Measurements from ENCODE around the gene REC8.

The REC8 gene

DNA sequence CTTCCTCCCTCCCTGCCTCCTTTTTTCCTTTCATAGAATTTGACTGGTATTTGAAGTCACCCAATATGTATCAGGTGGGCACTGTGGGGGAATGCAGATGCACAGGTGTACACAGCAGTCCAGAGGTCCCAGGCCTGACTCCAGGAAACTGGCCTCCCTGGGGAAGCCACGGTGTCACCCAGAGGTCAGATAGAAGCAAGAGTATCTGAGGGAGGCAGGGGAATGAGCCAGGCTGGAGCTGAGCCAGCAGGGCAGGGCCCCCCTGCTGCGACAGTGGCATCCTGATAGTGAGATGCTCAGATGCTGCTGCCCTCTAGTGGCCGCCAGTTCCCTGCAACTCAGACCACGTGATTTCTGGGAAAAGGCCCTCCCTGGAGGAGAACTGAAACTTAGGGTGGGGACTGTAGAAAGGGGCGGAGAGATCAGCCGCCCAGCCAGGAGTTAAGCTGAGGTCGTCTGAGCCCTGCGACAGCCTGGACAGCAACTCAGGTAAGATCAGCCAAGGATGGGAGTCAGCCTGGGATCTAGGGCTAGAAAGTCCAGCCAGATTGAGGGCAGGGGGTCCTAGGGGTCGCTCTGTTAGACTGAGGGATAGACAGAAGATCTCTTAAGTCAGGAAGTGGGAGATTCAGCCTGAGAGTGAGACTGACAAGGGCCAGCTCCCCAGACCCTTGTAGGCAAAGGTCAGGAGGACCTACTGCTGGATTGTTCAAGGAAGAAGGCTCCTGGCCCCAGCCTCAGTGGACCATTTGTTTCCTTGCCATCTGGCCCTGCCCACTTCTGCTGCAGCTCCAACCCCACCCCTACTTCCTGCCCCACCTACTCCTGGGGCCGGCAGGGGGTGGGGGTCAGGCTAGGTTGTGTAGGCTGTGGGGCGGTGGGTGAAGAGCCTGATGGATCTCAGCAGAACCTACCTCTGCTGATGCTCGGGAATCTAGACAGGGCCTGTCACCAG, 10.8 kb upstream of the REC8 start, which contains the start of gene IRF9:
TSS of gene IRF9 (plus strand) at position 416 of the 955 bp plus-strand sequence. CDS start 880 bp downstream, outside the sequence.
- intact Hi-C loops (cut with DNase I; ENCODE audit: low total_unique reads), result no loop called here
- H3K36me3 ChIP-seq, result peaks cover 59 to 79% (median 60%) of the 10 kb centered on the region in 3 donors

DNA sequence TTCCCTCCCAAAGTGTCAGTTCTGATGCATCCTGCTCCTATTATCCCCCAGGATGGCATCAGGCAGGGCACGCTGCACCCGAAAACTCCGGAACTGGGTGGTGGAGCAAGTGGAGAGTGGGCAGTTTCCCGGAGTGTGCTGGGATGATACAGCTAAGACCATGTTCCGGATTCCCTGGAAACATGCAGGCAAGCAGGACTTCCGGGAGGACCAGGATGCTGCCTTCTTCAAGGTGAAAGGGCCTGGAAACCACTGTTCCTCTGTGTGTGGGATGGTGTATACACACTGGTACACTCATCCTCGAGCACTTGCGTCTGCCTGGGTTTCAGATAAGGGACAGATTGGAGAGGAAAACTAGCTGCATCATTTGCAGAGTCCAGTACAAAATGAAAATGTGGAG, 9.8 kb upstream of the REC8 start:
- peak overlapping the region; percentile 69 to 72 for H3K4me3 ChIP-seq
- H3K4me1 ChIP-seq, result peaks cover 0 to 37% (median 28%) of the 10 kb centered on the region in 4 donors
- H3K27ac ChIP-seq, result peak overlapping the region; percentile 84 to 93
- no peaks in the 10 kb centered on the region for H3K9me3 ChIP-seq
- peaks cover 57 to 79% (median 60%) of the 10 kb centered on the region in 3 donors for H3K36me3 ChIP-seq
- H3K27me3 ChIP-seq, result no peaks in the 10 kb centered on the region
- no peak for DNase-seq
- TF ChIP-seq, protein P1, sequence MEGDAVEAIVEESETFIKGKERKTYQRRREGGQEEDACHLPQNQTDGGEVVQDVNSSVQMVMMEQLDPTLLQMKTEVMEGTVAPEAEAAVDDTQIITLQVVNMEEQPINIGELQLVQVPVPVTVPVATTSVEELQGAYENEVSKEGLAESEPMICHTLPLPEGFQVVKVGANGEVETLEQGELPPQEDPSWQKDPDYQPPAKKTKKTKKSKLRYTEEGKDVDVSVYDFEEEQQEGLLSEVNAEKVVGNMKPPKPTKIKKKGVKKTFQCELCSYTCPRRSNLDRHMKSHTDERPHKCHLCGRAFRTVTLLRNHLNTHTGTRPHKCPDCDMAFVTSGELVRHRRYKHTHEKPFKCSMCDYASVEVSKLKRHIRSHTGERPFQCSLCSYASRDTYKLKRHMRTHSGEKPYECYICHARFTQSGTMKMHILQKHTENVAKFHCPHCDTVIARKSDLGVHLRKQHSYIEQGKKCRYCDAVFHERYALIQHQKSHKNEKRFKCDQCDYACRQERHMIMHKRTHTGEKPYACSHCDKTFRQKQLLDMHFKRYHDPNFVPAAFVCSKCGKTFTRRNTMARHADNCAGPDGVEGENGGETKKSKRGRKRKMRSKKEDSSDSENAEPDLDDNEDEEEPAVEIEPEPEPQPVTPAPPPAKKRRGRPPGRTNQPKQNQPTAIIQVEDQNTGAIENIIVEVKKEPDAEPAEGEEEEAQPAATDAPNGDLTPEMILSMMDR (IDR thresholded peaks at IDR 0.05), result no peak
- intact Hi-C loops (cut with DNase I; ENCODE audit: low total_unique reads), result no loop called here

More for the DNA sequence above, 10.8 kb upstream of the REC8 start, which contains the start of gene IRF9:
- peak within 1 kb of the TSS; percentile 69 to 72 for H3K4me3 ChIP-seq
- peak; percentile 96 to 98 for DNase-seq
- no peaks in the 10 kb centered on the region for H3K27me3 ChIP-seq
- peaks cover 0 to 37% (median 28%) of the 10 kb centered on the region in 4 donors for H3K4me1 ChIP-seq
- H3K27ac ChIP-seq, result peak within 1 kb of the TSS; percentile 84 to 93
- no peaks in the 10 kb centered on the region for H3K9me3 ChIP-seq
- TF ChIP-seq, protein P1 (IDR thresholded peaks at IDR 0.05), result peak; percentile 89 to 97

DNA sequence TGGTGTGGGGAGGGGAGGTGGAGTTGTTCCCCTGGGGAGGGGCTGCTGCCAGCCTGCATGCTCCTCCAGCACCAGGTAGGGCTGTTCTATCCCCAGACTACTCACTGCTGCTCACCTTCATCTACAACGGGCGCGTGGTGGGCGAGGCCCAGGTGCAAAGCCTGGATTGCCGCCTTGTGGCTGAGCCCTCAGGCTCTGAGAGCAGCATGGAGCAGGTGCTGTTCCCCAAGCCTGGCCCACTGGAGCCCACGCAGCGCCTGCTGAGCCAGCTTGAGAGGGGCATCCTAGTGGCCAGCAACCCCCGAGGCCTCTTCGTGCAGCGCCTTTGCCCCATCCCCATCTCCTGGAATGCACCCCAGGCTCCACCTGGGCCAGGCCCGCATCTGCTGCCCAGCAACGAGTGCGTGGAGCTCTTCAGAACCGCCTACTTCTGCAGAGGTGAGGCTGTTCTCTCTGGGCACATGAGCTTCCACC, 7.3 kb upstream of the REC8 start:
- intact Hi-C loops (cut with DNase I; ENCODE audit: low total_unique reads), result no loop called here
- Histone ChIP-seq H3K27ac (no peak overlapping the region), H3K27me3 (no peaks in the 10 kb centered on the region), H3K4me1 (peaks cover 0 to 37% (median 28%) of the 10 kb centered on the region in 4 donors), H3K36me3 (peaks cover 47 to 82% (median 63%) of the 10 kb centered on the region in 3 donors), H3K9me3 (no peaks in the 10 kb centered on the region), H3K4me3 (no peak overlapping the region)
- DNase-seq, result no peak
- TF ChIP-seq, protein P1 (IDR thresholded peaks at IDR 0.05), result no peak

DNA sequence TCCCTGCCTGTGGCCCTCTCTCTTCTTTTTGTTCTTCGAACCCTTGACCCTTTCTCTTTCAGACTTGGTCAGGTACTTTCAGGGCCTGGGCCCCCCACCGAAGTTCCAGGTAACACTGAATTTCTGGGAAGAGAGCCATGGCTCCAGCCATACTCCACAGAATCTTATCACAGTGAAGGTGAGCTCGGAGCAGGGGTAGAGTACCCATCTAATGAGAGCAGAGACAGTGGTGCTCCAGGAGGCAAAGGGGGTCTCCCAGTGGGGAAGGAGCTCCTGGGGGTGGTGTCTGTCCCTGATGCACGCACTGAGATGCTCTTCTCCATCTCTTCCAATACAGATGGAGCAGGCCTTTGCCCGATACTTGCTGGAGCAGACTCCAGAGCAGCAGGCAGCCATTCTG, 6.1 kb upstream of the REC8 start:
- Histone ChIP-seq H3K9me3 (no peaks in the 10 kb centered on the region), H3K4me3 (no peak overlapping the region), H3K27ac (no peak overlapping the region), H3K36me3 (peaks cover 47 to 78% (median 63%) of the 10 kb centered on the region in 3 donors), H3K4me1 (peaks cover 0 to 32% (median 23%) of the 10 kb centered on the region in 4 donors), H3K27me3 (no peaks in the 10 kb centered on the region)
- TF ChIP-seq, protein P1 (IDR thresholded peaks at IDR 0.05), result no peak
- intact Hi-C loops (cut with DNase I; ENCODE audit: low total_unique reads), result no loop called here
- no peak for DNase-seq

DNA sequence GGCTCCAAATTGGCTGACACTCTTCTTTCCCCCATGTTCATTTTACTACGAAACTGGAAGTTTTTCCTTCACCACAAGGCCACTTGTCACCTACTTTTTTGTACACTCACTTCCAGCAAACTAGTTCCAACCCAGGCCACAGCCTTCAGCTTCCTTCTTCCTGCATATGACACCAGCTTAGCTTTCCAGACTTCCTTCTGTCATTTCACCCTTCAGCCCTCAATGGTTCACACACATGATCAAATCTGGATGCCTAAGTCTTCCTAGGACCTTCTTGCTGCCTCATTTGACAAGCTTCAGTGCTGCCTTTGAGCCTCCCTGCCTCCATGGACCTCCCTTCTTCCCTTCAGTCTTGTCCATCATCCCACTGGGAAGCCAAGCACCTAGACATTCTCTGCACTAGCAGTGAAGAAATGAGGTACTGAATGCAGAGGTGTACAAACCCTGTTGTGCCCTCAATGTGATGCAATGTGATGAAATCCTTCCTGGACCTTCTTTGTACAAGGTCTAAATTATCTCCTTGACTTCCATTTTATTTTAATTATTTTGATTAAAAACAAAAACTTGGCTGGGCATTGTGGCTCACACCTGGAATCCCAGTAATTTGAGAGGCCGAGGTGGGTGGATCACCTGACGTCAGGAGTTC, 4.3 kb upstream of the REC8 start:
- no peaks in the 10 kb centered on the region for H3K9me3 ChIP-seq
- intact Hi-C loops (cut with DNase I; ENCODE audit: low total_unique reads), result no loop called here
- DNase-seq, result no peak
- H3K4me1 ChIP-seq, result peaks cover 0 to 26% (median 19%) of the 10 kb centered on the region in 4 donors
- peaks cover 47 to 80% (median 63%) of the 10 kb centered on the region in 3 donors for H3K36me3 ChIP-seq
- H3K27me3 ChIP-seq, result no peaks in the 10 kb centered on the region
- no peak overlapping the region for H3K27ac ChIP-seq
- H3K4me3 ChIP-seq, result no peak overlapping the region
- TF ChIP-seq, protein P1 (IDR thresholded peaks at IDR 0.05), result no peak

Data from tibial artery (tissue), 4 donors.